Epithelial cell of esophagus (primary cell): ENCODE results near the gene CDK12.

Experiments used
- DNase-seq: peaks from one replicate; pipeline ENCODE4 v3.0.0; 2010; ENCODE audit warnings: low read depth
- H3K4me3 ChIP-seq: 2 replicates; pipeline ENCODE4 v1.5.1; 2011; ENCODE audit warnings: mild to moderate bottlenecking, low read length, control low read depth
- TF ChIP-seq, protein P1 (sequence below): IDR thresholded peaks from 2 replicates; pipeline ENCODE4 v1.5.1; 2011; ENCODE audit warnings: low read depth, mild to moderate bottlenecking, low read length, control low read depth, inconsistent platforms; ENCODE audit not compliant: insufficient read depth; ENCODE audit errors: missing control alignments

CDK12 gene

DNA sequence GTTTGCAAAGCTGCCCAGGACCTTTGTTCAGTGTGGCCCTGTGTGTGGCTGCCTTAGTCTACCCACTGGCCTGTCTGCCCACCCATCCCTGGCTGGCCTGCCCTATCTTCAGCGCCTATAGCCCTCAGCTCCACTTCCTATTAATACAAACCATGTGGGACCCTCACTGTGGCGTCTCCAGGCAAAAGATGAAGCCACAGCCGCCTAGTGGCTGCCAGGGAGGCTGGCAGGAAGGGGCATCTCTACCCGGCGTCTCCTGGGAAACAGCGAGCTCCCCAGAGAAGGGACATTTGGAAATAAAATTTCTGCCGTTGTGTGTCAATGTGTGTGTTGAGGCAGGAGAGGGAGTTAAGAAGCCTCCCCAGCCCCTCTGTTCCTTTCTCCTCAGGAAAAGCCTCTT lies 114.9 kb downstream of the CDK12 start:
- peak; percentile 20 for DNase-seq
- no peak overlapping the region for H3K4me3 ChIP-seq
- TF ChIP-seq, protein P1, sequence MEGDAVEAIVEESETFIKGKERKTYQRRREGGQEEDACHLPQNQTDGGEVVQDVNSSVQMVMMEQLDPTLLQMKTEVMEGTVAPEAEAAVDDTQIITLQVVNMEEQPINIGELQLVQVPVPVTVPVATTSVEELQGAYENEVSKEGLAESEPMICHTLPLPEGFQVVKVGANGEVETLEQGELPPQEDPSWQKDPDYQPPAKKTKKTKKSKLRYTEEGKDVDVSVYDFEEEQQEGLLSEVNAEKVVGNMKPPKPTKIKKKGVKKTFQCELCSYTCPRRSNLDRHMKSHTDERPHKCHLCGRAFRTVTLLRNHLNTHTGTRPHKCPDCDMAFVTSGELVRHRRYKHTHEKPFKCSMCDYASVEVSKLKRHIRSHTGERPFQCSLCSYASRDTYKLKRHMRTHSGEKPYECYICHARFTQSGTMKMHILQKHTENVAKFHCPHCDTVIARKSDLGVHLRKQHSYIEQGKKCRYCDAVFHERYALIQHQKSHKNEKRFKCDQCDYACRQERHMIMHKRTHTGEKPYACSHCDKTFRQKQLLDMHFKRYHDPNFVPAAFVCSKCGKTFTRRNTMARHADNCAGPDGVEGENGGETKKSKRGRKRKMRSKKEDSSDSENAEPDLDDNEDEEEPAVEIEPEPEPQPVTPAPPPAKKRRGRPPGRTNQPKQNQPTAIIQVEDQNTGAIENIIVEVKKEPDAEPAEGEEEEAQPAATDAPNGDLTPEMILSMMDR = peak; percentile 67

DNA sequence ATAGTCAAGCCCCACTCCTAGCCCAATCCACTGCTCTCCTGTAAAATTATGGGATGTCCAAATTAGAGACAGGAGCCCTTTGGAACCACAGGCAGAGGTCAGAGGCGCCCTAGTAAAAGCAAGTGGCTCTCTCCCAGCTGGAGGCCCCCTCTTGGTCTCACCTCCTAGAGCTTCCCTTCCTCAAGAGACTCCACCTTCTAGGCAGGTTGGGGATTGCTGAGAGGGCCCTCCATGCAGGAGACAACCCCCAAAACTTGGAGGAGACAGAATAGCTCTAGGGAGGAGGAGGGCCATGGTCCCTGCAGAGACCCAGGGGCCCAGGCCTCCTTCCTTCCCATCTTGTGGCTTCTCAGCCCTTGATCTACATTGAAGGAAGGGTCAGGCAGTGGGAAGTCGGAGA lies 117.0 kb downstream of the CDK12 start:
- no peak overlapping the region for H3K4me3 ChIP-seq
- DNase-seq = no peak
- TF ChIP-seq, protein P1 = no peak

DNA sequence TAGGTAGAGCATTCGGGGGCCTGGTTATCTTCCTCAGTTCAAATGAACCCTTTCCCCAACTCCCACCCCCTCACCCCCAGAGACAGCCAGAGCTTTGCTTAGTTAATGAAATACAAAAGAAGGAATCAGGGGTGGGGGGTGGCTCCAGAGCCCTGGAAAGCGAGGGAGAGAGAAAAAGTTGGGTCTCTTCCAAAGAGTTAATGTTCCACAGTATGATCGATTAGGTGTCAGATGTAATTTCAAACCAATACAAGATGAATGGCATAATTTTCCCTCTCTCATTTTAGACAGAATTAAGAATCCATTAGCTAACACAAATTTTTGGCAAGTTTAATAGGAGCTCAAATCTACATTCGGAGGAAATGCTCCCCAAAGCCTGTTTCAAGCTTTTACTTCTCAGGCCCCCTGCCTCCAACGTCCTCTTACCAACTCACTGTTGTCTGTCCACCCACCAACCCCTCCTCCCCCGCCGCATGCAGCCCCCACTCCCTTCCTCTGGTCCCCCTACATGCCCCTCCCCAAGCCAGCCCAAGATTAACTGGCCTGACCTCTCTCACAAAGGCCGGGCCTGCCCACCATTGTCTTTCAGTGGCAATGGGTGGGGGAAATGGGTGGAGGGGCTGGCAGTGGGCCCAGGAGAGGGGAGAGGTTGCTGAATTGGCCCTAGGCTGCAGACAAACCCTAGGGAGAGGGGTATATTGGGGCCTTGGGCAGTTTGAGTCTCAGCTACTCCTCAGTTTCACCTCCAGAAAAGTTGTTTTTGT lies 118.2 kb downstream of the CDK12 start:
- H3K4me3 ChIP-seq = no peak overlapping the region
- TF ChIP-seq, protein P1 = no peak
- DNase-seq = no peak

- TF ChIP-seq, protein P1 = no peak
- H3K4me3 ChIP-seq = no peak overlapping the region
- DNase-seq = no peak
Observed at GRCh38 chr17:39580082-39580468, 118.8 kb downstream of the CDK12 start.

DNA sequence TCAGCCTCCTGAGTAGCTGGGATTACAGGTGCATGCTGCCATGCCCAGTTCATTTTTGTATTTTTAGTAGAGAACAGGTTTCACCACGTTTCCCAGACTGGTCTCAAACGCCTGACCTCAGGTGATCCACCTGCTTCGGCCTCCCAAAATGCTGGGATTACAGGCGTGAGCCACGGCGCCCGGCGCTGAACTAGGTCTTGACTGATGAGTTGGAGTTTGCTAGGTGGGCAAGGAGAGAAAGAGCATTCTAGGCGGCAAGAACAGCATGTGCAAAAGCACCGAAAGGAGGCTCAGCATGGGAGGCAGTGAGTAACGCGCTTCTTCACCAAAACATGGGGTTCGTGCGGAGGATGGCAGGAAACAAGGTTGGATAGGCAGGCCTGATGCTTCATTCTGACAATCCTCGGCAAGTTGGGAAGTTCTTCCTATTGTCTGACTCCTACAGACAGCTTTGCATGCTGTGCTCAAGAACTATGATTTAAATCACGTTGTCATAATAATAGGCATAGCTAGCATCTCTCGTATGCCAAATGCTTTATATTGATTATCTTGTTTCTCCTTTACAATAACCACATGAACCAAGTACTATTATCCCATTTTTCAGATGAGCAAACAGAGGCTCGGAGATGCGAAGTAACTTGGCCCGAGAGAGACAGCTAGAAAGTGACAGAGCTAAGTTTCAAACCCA lies 119.9 kb downstream of the CDK12 start:
- DNase-seq = no peak
- no peak overlapping the region for H3K4me3 ChIP-seq
- TF ChIP-seq, protein P1 = no peak

- TF ChIP-seq, protein P1 = no peak
- H3K4me3 ChIP-seq = no peak overlapping the region
- DNase-seq = no peak
Observed at GRCh38 chr17:39581759-39582085, 120.4 kb downstream of the CDK12 start.
